ENCODE measurements around the gene SH3RF1.

GRCh38 chr4:169253113-169253671 lies 17.6 kb downstream of the SH3RF1 start:
- no peak for TF ChIP-seq CTCF (conservative IDR thresholded peaks at IDR 0.05; ENCODE audit: low read depth in 2 of 2)
- TF ChIP-seq EZH2 (IDR thresholded peaks at IDR 0.05; ENCODE audit: low read depth, unreplicated experiment) = no peak
- no peak for TF ChIP-seq CREB1 (CRISPR knock-in tag; IDR thresholded peaks at IDR 0.05; ENCODE audit: low read depth)
- TF ChIP-seq POLR2AphosphoS5 (IDR thresholded peaks at IDR 0.05; ENCODE audit: low read depth) = no peak
- no peak for TF ChIP-seq EZH2phosphoT487 (IDR thresholded peaks at IDR 0.05; ENCODE audit: unreplicated experiment)
- TF ChIP-seq ZNF462 (CRISPR knock-in tag; IDR thresholded peaks at IDR 0.05) = no peak
- no peak for TF ChIP-seq ZNF331 (CRISPR knock-in tag; IDR thresholded peaks at IDR 0.05; ENCODE audit: low read depth)
- no peak for TF ChIP-seq REST (IDR thresholded peaks at IDR 0.05; ENCODE audit: unreplicated experiment)
- no peak for TF ChIP-seq ETS1 (IDR thresholded peaks at IDR 0.05)
- no peak for TF ChIP-seq NANOG (IDR thresholded peaks at IDR 0.05; ENCODE audit: borderline replicate concordance)
- TF ChIP-seq STAT1 (IDR thresholded peaks at IDR 0.05; ENCODE audit: unreplicated experiment) = no peak
- no peak for TF ChIP-seq ZNF114 (CRISPR knock-in tag; IDR thresholded peaks at IDR 0.05)
- no peak for TF ChIP-seq JUNB (IDR thresholded peaks at IDR 0.05; ENCODE audit: unreplicated experiment)

Measured in GM23338 (cell line).